HCT116 (cell line): ENCODE measurements around the gene ACO2. TPM values are rescaled to one million over a fixed set of nuclear protein-coding genes. Genes with fewer than 3 reads are reported as not detected.

Experiments
- ATAC-seq: fragments of 200-7000 bp; cut with Tn5 transposase; 2 replicates; pipeline ENCODE4 v1.9.1; 2020; ENCODE audit warnings: mild to moderate bottlenecking, moderate library complexity
- BruUV-seq: library from RNA; stranded (reverse); fragments of 400-500 nt; replicated peaks from 2 replicates; lab custom pipeline; 2021; lab: Mats Ljungman, UMichigan
- CTCF ChIA-PET: fragments of 300-600 bp; sonication (Branson Sonifier 250); formaldehyde crosslinking; loops from one replicate; lab custom pipeline; 2021; ENCODE audit warnings: antibody characterized with exemption; lab: Charles Lee
- POLR2A ChIA-PET: fragments of 300-600, 350-600 bp; sonication (Branson Sonifier 250); formaldehyde crosslinking; loops from one replicate; lab custom pipeline; 2021; ENCODE audit warnings: antibody characterized with exemption; lab: Charles Lee
- RAD21 ChIA-PET, 2 experiments: fragments of 300-600 bp; sonication (Branson Sonifier 250); formaldehyde crosslinking; loops; one replicate each; lab custom pipeline; 2023; ENCODE audit warnings: low total read pairs in 2 of 2; ENCODE audit not compliant: uncharacterized antibody in 2 of 2, unreplicated experiment in 2 of 2, low non-redundant PET in 1 of 2; lab: Charles Lee
- DNase-seq: peaks from one replicate; pipeline ENCODE4 v3.0.0-alpha.2; 2010; ENCODE audit warnings: low read depth, low spot score
- H2AFZ ChIP-seq: fragments of 200-600 bp; shearing (Covaris generic), sonication (generic); 2 replicates; pipeline ENCODE4 v1.6.1; 2017; ENCODE audit warnings: low read depth, mixed run types, mixed read lengths, antibody characterized with exemption, low read length; ENCODE audit not compliant: poor library complexity, severe bottlenecking
- H3K27ac ChIP-seq: 2 replicates; pipeline ENCODE4 v1.5.1; 2012; ENCODE audit warnings: low read depth, low read length
- H3K27me3 ChIP-seq: fragments of 200-600 bp; sonication (generic); 2 replicates; pipeline ENCODE4 v1.6.1; 2016; ENCODE audit warnings: mixed run types, low read length, mixed read lengths; ENCODE audit not compliant: insufficient read depth
- H3K36me3 ChIP-seq, 2 experiments: fragments of 200-500 bp in 1 of 2; fragments of 200-600 bp in 1 of 2; sonication (Bioruptor generic) in 1 of 2; sonication (generic) in 1 of 2; 2 replicates each; pipeline versions ENCODE4 v1.5.1 to v1.6.1; 2014 to 2016; ENCODE audit warnings: low read length in 2 of 2, inconsistent platforms in 1 of 2, mixed read lengths in 1 of 2, mixed run types in 1 of 2; ENCODE audit not compliant: insufficient read depth in 2 of 2, control insufficient read depth in 1 of 2
- H3K4me1 ChIP-seq, 2 experiments: fragments of 200-600 bp in 1 of 2; sonication (generic) in 1 of 2; 2 replicates each; pipeline versions ENCODE4 v1.5.1 to v1.6.1; 2012 to 2017; ENCODE audit warnings: low read length in 2 of 2, inconsistent platforms in 1 of 2, mild to moderate bottlenecking in 1 of 2, mixed read lengths in 1 of 2, mixed run types in 1 of 2, moderate library complexity in 1 of 2; ENCODE audit not compliant: insufficient read depth in 2 of 2, control insufficient read depth in 1 of 2
- H3K4me2 ChIP-seq: fragments of 200-600 bp; sonication (generic); 2 replicates; pipeline ENCODE4 v1.6.1; 2017; ENCODE audit warnings: mixed run types, low read length, mixed read lengths
- H3K4me3 ChIP-seq, 2 experiments: fragments of 200-600 bp in 1 of 2; sonication (generic) in 1 of 2; replicated peaks in 1 of 2; 2 replicates each; pipeline ENCODE4 v1.5.1; 2011 to 2016; ENCODE audit warnings: low read length in 2 of 2, control low read depth in 1 of 2, low read depth in 1 of 2, mild to moderate bottlenecking in 1 of 2, mixed read lengths in 1 of 2, mixed run types in 1 of 2
- H3K79me2 ChIP-seq: fragments of 200-600 bp; sonication (generic); 2 replicates; pipeline ENCODE4 v1.6.1; 2017; ENCODE audit warnings: mild to moderate bottlenecking, mixed run types, low read length, moderate library complexity, mixed read lengths; ENCODE audit not compliant: insufficient read depth
- H3K9ac ChIP-seq: fragments of 200-600 bp; sonication (generic); 2 replicates; pipeline ENCODE4 v1.6.1; 2016; ENCODE audit warnings: low read length, mixed read lengths
- H3K9me2 ChIP-seq: fragments of 200-600 bp; sonication (generic), shearing (Covaris generic); 2 replicates; pipeline ENCODE4 v1.6.1; 2017; ENCODE audit warnings: mixed run types, mild to moderate bottlenecking, moderate library complexity; ENCODE audit not compliant: insufficient read depth
- H3K9me3 ChIP-seq, 2 experiments: fragments of 200-500 bp in 1 of 2; fragments of 200-600 bp in 1 of 2; sonication (Bioruptor generic) in 1 of 2; sonication (generic) in 1 of 2; 2 replicates each; pipeline ENCODE4 v1.6.1; 2014 to 2017; ENCODE audit warnings: low read length in 2 of 2, mixed read lengths in 2 of 2, inconsistent platforms in 1 of 2, low read depth in 1 of 2, mild to moderate bottlenecking in 1 of 2, mixed run types in 1 of 2, moderate library complexity in 1 of 2; ENCODE audit not compliant: control insufficient read depth in 1 of 2, insufficient read depth in 1 of 2
- H4K20me1 ChIP-seq: fragments of 200-600 bp; sonication (generic), shearing (Covaris generic); 2 replicates; pipeline ENCODE4 v1.6.1; 2017; ENCODE audit warnings: mixed run types, mild to moderate bottlenecking, moderate library complexity; ENCODE audit not compliant: insufficient read depth
- CBX3 ChIP-seq: IDR thresholded peaks from 2 replicates; pipeline ENCODE4 v1.6.1; 2012; ENCODE audit warnings: low read depth
- EGR1 ChIP-seq: IDR thresholded peaks from 2 replicates; pipeline ENCODE4 v1.6.1; 2012; ENCODE audit warnings: low read depth
- EZH2phosphoT487 ChIP-seq: fragments of 200-600 bp; IDR thresholded peaks from 2 replicates; pipeline ENCODE4 v1.6.1; 2018; ENCODE audit warnings: antibody characterized with exemption, borderline replicate concordance
- FOSL1 ChIP-seq: IDR thresholded peaks from 2 replicates; pipeline ENCODE4 v1.6.1; 2012; ENCODE audit warnings: low read depth
- JUND ChIP-seq: IDR thresholded peaks from 2 replicates; pipeline ENCODE4 v1.6.1; 2012
- POLR2A ChIP-seq: IDR thresholded peaks from 2 replicates; pipeline ENCODE4 v1.7.0; 2011; ENCODE audit warnings: borderline replicate concordance; ENCODE audit not compliant: insufficient read depth, insufficient read length; ENCODE audit errors: extremely low read depth
- POLR2AphosphoS5 ChIP-seq: IDR thresholded peaks from 2 replicates; pipeline ENCODE4 v1.6.1; 2011; ENCODE audit warnings: mild to moderate bottlenecking, low read depth, low read length, moderate library complexity
- RAD21 ChIP-seq: IDR thresholded peaks from 2 replicates; pipeline ENCODE4 v1.6.1; 2012; ENCODE audit warnings: low read depth, mild to moderate bottlenecking
- SIN3A ChIP-seq: IDR thresholded peaks from 2 replicates; pipeline ENCODE4 v1.6.1; 2012; ENCODE audit warnings: low read depth
- SRF ChIP-seq: IDR thresholded peaks from 2 replicates; pipeline ENCODE4 v1.6.1; 2012; ENCODE audit warnings: low read depth
- YY1 ChIP-seq: IDR thresholded peaks from 2 replicates; pipeline ENCODE4 v1.6.1; 2011; ENCODE audit warnings: low read length, low read depth, moderate library complexity, mild to moderate bottlenecking; ENCODE audit not compliant: insufficient replicate concordance; ENCODE audit errors: extremely low read depth
- ZFX ChIP-seq: fragments of 450-650 bp; IDR thresholded peaks from 2 replicates; pipeline ENCODE4 v1.6.1; 2017
- intact Hi-C: fragments of 100-400 bp; cut with micrococcal nuclease; formaldehyde crosslinking; loops from 2 replicates; pipeline ENCODE4 v1.10.0; 2022
- total RNA-seq: library from RNA; stranded (reverse); gene quantifications from one replicate; pipeline ENCODE4 v1.2.1, GENCODE V29; 2021; ENCODE audit not compliant: unreplicated experiment
- TF ChIP-seq, protein P1 (sequence below): IDR thresholded peaks from 2 replicates; pipeline ENCODE4 v1.6.1; 2012; ENCODE audit warnings: low read depth
- TF ChIP-seq, protein P2 (sequence below): IDR thresholded peaks from 2 replicates; pipeline ENCODE4 v1.6.1; 2011; ENCODE audit warnings: mild to moderate bottlenecking, low read length, moderate library complexity; ENCODE audit not compliant: insufficient replicate concordance; ENCODE audit errors: extremely low read depth

ACO2 gene
- total RNA-seq, 1 experiment from 2014 or later = 108 TPM

DNA sequence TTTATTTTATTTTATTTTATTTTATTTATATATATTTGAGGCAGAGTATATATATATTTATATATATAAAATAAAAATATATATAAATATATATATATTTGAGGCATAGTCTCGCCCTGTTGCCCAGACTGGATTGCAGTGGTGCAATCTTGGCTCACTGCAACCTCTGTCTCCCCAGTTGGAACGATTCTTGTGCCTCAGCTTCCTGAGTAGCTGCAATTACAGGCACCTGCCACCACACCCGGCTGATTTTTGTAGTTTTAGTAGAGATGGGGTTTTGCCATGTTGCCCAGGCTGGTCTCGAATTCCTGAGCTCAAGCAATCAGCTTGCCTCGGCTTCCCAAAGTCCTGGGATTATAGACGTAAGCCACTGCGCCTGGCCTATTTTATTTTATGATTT, 31.4 kb downstream of the ACO2 start:
- TF ChIP-seq SRF (no peak), EGR1 (no peak), JUND (no peak), CBX3 (no peak), RAD21 (no peak), SIN3A (no peak), EZH2phosphoT487 (no peak), POLR2A (no peak), ZFX (no peak), YY1 (no peak), POLR2AphosphoS5 (no peak), FOSL1 (no peak)
- TF ChIP-seq, protein P1, sequence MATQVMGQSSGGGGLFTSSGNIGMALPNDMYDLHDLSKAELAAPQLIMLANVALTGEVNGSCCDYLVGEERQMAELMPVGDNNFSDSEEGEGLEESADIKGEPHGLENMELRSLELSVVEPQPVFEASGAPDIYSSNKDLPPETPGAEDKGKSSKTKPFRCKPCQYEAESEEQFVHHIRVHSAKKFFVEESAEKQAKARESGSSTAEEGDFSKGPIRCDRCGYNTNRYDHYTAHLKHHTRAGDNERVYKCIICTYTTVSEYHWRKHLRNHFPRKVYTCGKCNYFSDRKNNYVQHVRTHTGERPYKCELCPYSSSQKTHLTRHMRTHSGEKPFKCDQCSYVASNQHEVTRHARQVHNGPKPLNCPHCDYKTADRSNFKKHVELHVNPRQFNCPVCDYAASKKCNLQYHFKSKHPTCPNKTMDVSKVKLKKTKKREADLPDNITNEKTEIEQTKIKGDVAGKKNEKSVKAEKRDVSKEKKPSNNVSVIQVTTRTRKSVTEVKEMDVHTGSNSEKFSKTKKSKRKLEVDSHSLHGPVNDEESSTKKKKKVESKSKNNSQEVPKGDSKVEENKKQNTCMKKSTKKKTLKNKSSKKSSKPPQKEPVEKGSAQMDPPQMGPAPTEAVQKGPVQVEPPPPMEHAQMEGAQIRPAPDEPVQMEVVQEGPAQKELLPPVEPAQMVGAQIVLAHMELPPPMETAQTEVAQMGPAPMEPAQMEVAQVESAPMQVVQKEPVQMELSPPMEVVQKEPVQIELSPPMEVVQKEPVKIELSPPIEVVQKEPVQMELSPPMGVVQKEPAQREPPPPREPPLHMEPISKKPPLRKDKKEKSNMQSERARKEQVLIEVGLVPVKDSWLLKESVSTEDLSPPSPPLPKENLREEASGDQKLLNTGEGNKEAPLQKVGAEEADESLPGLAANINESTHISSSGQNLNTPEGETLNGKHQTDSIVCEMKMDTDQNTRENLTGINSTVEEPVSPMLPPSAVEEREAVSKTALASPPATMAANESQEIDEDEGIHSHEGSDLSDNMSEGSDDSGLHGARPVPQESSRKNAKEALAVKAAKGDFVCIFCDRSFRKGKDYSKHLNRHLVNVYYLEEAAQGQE = no peak
- TF ChIP-seq, protein P2, sequence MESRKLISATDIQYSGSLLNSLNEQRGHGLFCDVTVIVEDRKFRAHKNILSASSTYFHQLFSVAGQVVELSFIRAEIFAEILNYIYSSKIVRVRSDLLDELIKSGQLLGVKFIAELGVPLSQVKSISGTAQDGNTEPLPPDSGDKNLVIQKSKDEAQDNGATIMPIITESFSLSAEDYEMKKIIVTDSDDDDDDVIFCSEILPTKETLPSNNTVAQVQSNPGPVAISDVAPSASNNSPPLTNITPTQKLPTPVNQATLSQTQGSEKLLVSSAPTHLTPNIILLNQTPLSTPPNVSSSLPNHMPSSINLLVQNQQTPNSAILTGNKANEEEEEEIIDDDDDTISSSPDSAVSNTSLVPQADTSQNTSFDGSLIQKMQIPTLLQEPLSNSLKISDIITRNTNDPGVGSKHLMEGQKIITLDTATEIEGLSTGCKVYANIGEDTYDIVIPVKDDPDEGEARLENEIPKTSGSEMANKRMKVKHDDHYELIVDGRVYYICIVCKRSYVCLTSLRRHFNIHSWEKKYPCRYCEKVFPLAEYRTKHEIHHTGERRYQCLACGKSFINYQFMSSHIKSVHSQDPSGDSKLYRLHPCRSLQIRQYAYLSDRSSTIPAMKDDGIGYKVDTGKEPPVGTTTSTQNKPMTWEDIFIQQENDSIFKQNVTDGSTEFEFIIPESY = no peak
- no peak overlapping the region for H3K9ac ChIP-seq
- no peaks in the 10 kb centered on the region for H3K9me2 ChIP-seq
- no peak for ATAC-seq
- H2AFZ ChIP-seq = no peak overlapping the region
- H3K4me1 ChIP-seq = no peaks in the 10 kb centered on the region
- intact Hi-C loops = no loop called here
- ChIA-PET POLR2A (no interaction called here), RAD21 (no interaction called here), CTCF (interaction anchor here (1.0 to 1.9 kb wide), 3 partner anchors 27 to 98 kb away, joined by 3 to 24 read pairs (median 7); no protein-coding TSS in a partner anchor)
- no peak overlapping the region for H3K4me3 ChIP-seq
- H3K27ac ChIP-seq = no peak overlapping the region
- H3K36me3 ChIP-seq = peaks cover 3 to 12% of the 10 kb centered on the region in 2 experiments; a peak in 3 of 4 replicates
- H3K79me2 ChIP-seq = peaks cover 63% of the 10 kb centered on the region
- no peaks in the 10 kb centered on the region for H3K9me3 ChIP-seq
- H4K20me1 ChIP-seq = no peaks in the 10 kb centered on the region
- DNase-seq = no peak
- H3K27me3 ChIP-seq = no peaks in the 10 kb centered on the region
- no peak overlapping the region for H3K4me2 ChIP-seq
- BruUV-seq = no TSS peak
